Body of pancreas (tissue), 4 donors: ENCODE data around the gene SH2D5.

Source experiments
- CTCF ChIP-seq, 7 experiments: fragments of 450-650 bp in 4 of 7; fragments of 200-600 bp in 3 of 7; sonication (generic) in 3 of 7; IDR thresholded peaks; one replicate each; pipeline ENCODE4 v1.5.1; 2016 to 2019; ENCODE audit warnings: antibody characterized with exemption in 7 of 7
- POLR2A ChIP-seq, 3 donors: fragments of 450-650 bp; IDR thresholded peaks; one replicate each; pipeline ENCODE4 v1.6.1; 2016; ENCODE audit warnings: antibody characterized with exemption in 3 of 3, mild to moderate bottlenecking in 2 of 3

GRCh38 chr1:20715406-20715805 is 17.1 kb downstream of the SH2D5 start:
- TF ChIP-seq CTCF (IDR thresholded peaks at IDR 0.05) (no peak), POLR2A (IDR thresholded peaks at IDR 0.05) (no peak)
